NCI-H345 treated with DMSO at 0.1 percent for 48 hours (cell line): ENCODE results near the gene SSU72.
"Not testable (repeated sequence)": the region's sequence is repeated elsewhere in the genome, so short reads cannot be mapped to it uniquely, and the experiment has no call there.

ENCODE experiments used
- DNase-seq: peaks from one replicate; lab custom pipeline; 2025; ENCODE audit not compliant: unreplicated experiment; lab: John Stamatoyannopoulos, UW

The SSU72 gene

DNA sequence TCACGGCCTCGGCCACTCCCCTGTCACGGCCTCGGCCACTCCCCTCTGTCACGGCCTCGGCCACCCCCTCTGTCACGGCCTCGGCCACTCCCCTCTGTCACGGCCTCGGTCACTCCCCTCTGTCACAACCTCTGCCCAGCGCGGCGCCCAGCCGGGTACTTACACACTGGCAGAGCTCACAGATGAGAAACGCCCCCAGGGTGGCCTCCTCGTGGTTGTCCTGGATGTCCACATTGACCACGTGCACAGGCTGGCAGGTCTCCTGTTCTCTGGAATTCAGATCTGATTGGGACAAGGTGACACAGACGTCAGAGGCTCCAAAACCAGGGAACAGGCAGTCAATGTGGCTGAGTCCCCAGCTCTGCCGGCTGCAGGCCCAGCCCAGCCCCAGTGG lies 31.0 kb downstream of the SSU72 start:
- no peak for DNase-seq

DNA sequence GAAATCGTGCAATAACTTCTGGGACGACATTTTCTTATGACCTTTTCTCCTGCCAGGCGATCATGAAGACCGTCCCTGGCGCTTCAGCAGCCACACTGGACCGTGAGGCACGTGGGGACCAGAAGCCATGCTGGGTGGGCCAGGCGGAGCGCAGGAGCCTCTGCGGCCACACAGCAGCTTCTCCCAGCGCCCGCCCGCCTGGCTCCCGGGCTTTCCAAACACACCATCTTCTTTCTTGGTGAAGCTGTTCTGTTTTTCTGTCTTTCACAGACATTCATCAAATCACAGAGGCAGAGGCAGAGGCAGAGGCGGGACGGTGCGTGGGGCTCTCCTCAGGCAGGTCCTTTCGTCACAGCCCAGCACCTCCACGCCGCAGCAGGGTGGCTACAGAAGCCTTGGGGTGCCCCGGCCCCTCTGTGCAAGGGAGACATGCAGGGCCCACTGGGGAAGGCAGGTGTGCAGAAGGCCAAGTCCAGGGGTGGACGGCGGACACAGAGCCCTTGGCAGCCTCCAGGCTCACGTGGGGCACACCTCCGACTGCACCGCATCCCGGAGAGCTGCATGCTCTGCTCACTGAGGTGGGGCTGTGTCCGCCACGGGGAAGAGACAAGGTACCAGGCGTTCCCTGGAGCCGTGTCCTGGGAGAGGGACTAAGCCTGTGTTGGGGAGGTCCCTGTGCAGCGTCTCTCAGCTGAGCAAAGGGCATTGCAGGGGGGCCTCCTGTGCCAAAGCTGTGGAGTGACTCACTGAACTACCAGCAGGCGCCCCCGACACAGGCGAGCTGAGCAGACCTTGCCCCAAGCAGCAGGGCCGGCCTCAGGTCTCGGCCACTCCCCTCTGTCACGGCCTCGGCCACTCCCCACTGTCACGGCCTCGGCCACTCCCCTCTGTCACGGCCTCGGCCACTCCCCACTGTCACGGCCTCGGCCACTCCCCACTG lies 31.6 kb downstream of the SSU72 start:
- DNase-seq, result no peak

DNA sequence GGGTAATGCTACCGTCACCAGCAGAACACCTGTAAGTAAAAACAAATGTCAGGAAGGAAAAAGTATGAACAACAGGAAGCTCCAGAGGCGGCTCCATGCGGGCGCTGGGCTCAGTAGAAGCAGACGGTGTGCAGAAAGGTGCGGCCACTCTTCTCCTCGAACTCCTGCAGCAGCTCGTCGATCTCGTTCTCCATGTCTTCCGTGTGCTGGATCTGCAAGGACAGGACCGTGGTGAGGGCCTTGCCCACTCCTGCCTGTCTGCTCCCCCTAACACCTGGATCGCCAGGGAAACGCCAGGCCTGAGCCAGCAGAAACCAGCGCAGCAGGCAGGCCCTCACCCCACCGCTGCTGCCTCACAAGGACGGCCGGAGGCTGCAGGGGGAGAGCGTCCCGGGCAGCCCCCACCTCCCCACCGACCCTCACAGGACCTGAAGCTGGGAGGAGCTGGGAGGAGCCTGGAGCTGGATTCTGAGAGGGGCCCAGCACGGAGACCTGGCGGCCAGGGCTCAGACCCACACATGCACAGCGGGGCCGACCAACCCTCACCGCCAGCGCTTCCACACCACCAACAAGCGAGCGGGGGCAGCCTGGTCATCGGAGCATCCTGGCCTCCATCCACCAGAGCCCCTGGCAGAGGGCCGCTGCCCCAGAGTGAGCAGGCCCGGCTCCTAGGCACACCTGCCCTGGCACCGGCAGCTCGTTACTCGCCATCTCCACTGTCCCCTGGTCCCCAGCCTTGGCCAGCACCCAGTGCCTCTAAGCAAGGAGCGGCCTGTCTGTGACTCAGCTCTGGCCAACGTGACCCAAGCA lies 32.5 kb downstream of the SSU72 start:
- no peak for DNase-seq

DNA sequence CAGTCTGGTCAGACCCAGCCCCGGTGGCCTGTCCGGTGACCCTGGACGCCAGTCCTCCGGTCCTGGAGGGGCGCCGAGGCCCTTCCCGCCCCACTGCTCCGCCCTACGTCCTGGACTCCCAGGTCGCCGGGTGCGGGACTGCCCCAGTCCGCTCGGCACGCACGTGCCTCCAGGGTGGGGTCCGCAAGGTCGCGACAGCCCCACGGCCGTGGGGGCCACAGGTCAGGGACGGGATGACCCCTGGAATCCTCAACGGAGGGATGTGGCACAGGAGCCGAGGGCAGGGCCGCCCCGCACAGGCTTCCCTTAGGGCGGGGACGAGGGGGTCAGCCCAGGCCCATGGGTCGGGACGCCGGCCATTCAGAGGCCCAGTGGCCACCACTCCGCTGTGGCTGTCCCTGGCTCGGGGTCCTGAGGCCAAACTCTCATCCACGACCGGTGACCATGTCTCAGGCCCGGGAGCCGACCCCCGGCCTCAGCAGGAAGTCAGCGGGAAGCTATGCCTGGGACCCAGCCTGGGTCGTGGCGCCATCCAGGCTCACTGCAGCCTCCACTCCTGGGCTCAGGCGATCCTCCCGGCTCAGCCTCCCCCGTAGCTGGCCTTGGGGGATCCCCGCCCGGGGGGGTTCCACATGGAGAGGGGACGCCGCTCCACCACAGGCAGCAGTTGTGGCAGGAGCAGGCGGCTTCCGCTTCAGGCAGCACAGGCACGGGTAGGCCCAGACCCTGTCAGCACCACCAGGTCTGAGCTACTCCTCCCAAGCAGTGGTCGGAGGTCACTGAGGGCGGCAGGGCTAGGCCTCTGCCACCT lies 33.6 kb downstream of the SSU72 start:
- DNase-seq, result no peak

DNA sequence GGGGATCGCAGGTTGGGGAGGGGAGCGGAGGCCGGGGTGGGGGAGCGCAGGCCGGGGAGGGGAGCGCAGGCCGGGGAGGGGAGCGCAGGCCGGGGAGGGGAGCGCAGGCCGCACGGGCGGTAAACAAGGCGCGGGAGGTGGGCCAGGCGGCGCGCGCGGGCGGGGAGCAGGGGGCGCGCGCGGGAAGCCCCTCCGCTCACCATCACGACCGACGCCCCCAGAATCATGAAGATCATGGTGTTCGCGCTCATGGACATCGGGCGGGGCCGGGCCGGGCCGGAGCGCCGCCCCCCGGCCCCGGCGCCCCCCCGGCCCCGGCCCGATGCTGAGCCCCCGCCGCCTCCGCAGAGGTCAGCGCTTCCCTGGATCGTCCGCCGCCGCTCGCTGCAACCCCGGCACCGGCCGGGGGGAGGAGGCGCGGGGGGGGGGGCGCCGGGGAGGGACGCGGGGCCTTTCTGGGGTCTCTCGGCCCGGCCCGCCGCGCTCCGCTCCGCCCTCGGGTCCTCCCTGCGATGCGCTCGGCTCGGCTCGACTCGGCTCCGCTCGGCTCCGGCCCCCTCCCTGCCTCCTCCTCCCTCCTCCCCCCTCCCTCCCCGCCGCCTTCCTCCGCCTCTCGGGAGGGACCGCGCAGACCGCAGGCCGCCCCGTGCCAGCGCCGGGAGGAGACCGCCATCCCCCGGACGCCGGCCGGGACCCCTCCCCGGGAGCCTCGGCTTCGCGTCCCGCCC lies 34.4 kb downstream of the SSU72 start, which contains the start of gene TMEM240:
Gene TMEM240, minus strand, starts transcription at position 535 of the 728 bp plus-strand sequence. Its CDS starts 278 bp downstream, at position 257.
- DNase-seq, result no peak

DNA sequence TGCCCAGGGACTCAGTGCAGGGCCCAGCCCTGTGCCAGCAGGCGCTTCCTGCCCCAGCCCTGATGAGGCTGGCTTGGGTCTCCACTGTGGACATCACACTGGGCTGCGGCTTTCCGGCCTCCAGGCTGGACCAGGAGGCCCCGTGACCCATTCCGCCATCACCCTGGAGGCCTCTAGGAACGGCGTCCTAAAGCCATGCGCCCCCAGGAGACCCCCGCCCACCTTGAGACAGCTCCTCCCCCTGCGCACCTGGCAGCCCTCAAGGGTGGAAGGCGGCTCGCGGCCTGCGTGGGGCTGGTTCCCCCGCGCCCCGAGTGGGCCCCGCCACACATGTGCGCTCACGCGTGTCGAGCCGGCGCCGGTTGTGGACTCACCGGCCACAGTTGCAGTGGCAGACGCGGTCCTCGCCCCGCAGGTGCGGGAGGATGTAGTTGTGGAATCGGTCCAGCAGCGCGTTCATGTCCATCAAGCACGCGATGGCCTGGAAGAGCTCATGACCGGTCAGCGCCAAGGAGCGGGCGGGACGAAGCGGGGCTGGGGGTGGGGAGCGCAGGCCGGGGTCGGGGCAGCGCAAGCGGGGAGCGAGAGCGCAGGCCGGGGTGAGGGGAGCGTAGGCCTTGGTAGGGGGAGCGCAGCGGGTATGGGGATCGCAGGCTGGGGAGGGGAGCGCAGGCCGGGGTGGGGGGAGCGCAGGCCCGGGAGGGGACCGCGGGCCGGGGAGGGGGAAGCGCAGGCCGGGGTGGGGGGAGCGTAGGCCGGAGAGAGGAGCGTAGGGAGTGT lies 35.2 kb downstream of the SSU72 start:
- no peak for DNase-seq

DNA sequence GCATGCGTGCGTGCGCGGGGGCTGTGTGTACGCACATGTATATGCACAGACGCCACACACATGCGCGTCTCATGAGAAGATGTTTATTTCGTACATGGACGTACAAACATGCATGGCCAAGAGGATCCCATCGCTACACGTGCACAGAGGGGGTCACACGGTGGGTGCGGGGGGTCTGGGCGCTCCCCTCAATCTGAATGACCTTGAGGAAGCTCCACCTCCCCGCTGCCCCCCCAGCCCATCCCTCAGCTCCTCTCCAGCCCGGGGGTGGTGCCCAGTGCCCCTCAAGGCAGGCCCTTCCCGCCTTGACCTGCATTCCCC lies 35.7 kb downstream of the SSU72 start:
- DNase-seq, result no peak

DNA sequence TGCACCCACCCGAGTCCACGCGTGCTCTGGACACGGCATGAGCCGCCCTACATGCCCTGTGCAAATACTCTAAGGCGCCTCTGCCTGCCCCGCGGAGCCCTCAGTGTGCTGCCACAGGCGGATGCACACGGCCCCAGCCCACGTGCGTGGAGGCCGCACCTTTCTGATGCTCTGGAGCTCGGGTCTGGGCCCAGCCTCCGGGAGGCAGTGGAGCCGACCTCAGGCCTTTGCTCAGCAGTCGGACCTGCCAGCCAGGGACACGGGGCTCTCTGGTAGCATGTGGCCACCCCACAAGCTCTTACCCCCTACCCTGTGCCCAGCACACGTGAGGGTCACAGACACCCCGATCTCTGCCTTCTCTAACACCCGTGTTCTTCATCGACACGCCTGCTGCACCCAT lies 36.3 kb downstream of the SSU72 start:
- no peak for DNase-seq

DNA sequence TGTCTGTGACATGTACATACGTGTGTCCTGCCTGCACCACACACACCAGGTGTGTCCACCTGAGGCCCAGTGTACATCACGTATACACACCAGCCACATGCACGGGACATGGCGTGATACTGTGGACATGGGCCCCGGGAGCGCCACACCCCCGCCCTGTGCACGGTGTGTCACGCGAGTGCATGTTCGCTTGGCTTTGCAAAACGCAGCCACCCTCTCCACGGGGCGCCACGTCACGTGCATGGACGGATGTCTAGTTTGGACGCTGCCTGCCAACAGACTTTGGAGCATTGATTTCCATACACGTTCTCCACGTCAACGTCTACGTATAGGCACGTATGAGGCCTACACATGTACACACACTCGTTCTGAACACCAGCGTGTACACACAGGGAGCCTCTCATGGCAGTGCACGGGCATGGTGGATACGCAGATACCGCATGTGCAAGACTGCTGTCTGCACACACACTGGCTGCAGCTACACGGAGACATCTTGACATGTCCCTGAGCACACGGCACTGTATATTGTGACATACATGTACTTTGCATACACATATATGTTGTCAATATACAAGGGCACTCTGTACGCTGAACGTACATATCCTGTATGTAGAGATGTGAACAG lies 36.9 kb downstream of the SSU72 start:
- DNase-seq, result no peak

DNA sequence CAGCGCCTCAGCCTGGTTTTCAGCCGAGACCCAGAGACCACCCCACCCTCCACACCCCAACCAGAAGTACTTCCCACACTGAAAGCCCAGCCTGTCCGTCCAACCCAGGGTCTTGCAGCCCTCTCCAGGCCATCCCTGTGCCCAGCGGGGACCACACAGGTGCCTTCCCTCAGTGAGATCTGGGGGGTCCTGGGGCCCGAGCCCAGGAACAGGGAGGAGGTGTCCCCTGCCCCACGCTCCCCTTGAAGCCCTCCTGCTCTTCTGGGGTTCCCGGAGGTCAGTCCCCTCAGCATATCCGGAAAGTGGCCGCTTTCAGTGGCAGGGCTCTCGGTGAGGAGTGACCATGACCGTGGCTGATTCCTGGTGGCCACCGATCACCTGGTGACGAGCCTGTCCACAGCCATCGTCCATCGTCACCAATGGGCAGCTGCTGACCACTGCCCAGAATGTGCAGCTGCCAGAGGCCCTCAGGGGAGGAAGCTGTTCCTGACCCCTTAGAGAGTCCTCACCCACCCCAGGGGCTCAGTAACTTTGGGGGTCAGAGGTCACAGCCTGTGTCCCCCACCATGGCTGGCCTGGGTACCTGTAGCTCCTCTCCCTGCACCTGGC lies 37.6 kb downstream of the SSU72 start:
- no peak for DNase-seq

DNA sequence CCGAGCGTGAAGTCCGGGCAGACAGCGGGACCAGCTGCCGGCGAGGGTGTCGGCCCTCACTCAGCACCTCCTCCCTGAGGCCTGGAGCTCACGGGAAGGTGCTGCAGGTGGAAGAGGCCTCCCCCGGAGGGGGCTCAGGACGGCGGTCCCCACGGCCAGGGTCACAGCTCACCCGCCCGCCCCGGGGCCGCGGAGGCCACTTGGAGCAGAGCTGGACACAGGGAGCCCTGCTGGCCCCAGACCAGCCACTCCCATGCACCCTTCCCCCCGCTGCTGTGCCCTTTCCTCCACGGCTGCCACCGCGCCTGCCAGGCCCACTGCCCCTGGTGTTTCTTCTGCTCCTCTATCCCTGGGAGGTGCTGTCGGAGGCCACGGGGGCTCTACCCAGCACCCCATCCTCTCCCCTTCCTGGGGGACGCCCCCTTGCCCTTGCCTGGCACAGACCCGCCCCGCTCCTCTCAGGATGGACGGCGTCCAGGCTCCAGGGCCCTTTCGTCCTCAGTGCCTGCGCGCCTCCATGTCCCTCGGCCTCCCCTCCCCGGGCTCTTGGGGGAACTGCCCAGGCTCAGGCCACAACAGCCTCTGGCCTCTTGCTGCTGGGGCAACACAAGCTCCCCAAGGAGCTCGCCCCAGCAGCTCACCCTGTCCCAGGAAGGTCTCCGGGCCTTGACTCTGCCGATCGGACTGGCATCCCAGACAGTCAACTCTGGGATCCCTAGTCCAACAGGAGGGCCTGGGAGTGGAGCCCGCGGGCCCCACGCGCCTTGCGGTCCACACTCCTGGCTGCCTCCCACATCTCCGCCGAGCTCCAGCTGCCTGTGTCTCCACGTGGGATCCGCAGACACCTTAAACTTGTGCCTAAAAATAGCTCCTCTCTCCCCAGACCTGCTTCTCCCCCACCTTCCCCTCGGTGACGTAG lies 38.4 kb downstream of the SSU72 start:
- no peak for DNase-seq

DNA sequence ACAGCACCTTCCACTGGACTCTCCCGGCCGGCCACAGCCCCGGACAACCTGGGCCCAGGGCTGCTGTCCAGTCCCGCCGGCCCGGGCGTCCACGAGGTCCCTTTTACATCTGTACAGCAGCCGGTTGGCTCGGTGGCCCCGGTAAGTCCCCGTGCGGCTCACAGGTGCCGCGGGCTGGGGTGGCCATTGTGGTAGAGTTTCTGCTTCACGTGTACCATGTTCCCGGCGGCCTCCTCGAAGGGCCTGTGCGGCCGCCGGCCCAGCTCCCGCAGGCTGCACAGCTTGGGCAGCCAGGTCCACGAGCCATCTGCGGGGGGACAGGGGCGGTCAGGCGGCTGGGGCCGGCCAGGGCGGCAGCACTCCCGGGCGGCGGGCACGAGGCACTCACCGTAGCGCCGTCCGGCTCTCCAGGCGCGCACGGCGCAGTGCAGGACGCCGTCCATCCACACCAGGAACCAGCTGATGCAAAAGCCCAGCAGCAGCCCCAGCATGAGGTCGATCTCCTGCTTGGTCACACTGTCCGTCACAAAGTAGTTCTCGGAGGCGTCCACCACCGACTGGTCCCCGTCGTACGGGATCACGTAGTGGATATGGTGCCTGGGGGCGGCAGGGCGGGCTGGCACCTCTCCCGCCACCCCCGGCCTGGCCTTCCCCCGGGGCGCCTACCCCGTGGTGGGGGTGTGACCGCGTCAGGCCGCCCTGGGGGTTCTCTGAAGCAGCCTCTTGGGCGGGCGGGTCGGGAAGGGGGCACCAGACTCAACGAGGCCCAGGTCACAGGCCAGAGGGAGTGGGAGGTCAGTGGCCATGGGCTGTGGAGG lies 39.3 kb downstream of the SSU72 start:
- no peak for DNase-seq

DNA sequence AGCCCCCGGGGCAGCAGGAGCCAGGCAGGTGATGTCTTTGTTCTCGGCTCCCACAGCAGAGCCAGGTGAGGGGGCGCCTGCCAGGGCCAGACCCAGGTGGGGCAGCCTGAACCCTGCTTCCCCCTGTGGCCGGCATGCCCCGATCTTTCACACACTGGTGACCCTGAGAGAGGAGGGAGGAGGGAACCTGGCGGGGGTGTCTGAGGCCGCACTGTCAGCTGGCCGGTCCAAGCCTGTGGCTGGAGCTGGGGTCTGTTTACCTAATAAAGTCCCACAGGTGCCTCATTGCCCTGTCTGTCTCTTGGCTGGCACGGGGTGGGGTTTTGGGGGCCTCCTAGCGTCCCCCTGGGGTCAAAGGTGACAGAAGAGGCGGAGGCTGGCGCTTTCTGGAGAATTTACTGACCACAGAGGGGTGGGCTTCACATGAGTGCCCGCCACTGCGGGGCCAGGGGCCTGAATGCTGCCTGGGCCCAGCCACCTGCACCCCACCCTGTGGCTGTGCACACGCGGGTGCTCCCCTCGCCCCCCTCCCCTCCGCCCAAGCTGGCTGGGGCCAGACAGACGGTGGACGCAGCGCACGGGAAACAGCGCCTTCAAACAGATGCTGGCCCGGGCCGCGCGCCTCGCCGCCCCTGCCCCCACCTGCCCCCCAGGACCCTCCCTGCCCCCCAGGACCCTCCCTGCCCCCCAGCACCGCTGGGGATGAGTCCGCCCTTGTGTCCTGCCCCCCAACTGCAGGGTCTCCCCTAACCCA lies 40.1 kb downstream of the SSU72 start:
- DNase-seq, result no peak

DNA sequence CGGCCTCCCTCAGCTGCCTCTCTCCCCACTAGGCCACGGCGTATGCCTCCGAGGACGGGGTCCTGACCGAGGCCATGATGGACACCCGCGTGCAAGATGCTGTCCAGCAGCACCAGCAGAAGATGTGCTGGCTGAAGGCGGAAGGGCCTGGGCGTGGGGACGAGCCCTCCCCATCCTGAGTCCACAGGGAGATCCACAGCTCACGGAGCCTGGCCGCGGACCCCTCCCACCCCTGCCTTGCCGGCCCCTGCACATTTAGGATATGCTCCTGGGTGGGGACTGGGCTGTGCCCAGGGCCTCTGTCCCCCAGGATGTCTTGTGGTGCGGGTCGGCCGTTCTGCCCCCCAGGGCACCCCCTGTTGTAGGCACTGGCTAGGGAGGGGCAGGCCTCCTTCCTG lies 40.8 kb downstream of the SSU72 start:
- DNase-seq, result not testable (repeated sequence)

DNA sequence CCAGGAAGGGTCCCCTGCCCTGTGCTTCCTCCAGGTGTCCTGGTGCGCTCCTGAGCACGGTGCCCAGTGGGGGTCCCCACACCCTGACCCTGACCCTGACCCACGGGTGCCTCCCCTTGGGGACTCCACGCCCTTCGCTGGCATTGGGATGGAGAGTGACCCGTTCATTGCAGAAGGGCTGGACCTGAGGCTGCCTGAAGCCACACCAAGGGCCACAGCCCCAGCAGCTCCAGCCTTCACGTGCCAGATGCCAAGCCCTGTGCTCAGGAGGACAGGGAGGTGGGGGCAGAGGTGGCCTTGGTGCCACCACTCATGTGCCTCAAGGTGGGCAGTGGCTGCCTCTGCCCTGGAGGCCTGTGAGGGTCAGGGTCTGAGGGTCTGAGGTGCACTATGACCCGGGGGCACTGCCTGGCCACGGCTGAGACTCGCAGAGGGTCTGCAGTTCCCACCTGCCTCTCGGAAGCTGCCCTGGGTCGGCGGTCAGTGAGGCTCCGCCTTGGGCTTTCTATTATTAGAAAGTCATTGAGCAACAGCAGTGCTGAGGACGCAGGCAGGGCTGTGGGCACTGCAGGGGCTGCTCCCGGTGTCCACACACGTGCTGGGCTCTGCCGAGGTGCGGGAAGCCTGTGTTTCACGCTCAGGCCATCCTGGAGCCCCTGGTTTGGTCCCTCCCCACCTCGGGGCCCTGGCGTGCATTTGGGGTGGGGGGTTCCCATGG lies 41.3 kb downstream of the SSU72 start:
- not testable (repeated sequence) for DNase-seq

DNA sequence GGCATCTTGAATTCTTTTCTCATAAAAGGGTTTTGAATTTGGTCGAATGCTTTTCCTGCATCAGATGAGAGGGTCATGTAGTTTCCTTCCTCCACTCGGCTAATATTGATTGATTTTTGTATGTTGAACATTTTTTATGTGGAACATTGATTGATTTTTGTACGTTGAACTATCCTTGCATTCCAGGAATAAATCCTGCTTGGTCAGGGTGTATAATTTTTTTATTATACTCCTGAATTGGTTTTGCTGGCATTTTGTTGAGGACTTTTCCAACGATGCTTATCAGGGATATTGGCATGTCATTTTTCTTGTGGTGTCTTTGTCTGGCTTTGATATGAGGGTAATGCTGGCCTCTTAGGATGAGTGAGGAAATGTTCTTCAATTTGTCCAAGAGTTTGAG lies 42.7 kb downstream of the SSU72 start:
- no peak for DNase-seq
